NT2/D1 (cell line): ENCODE results near the gene MAP2.

Experiments
- DNase-seq: peaks from one replicate; pipeline ENCODE4 v3.0.0-alpha.2; 2011; ENCODE audit warnings: low read depth, low spot score
- H3K27me3 ChIP-seq: 2 replicates; pipeline ENCODE4 v1.6.0; 2011; ENCODE audit warnings: mild to moderate bottlenecking; ENCODE audit not compliant: insufficient read length, insufficient read depth
- H3K36me3 ChIP-seq: 2 replicates; pipeline ENCODE4 v1.6.1; 2011; ENCODE audit warnings: mild to moderate bottlenecking, low read length, mixed read lengths; ENCODE audit not compliant: insufficient read depth, insufficient read length
- H3K4me1 ChIP-seq: 2 replicates; pipeline ENCODE4 v1.5.1; 2011; ENCODE audit not compliant: insufficient read depth, insufficient read length
- H3K4me3 ChIP-seq: 2 replicates; pipeline ENCODE4 v1.5.1; 2011; ENCODE audit warnings: low read depth; ENCODE audit not compliant: insufficient read length
- H3K9ac ChIP-seq: 2 replicates; pipeline ENCODE4 v1.6.0; 2011; ENCODE audit warnings: low read depth; ENCODE audit not compliant: insufficient read length
- H3K9me3 ChIP-seq: 2 replicates; pipeline ENCODE4 v1.5.1; 2011; ENCODE audit warnings: mild to moderate bottlenecking, low read length; ENCODE audit not compliant: insufficient read depth
- SUZ12 ChIP-seq: IDR thresholded peaks from 2 replicates; pipeline ENCODE4 v1.6.1; 2011; ENCODE audit not compliant: insufficient read length, insufficient read depth; ENCODE audit errors: extremely low read depth
- YY1 ChIP-seq: IDR thresholded peaks from 2 replicates; pipeline ENCODE4 v1.6.1; 2011; ENCODE audit not compliant: insufficient read length, insufficient read depth
- ZNF274 ChIP-seq: IDR thresholded peaks from 2 replicates; pipeline ENCODE4 v1.6.1; 2011; ENCODE audit warnings: mild to moderate bottlenecking, low read depth, low read length

MAP2 gene

GRCh38 chr2:209532321-209532720 is 108.5 kb downstream of the MAP2 start:
- Histone ChIP-seq H3K4me1 (no peaks in the 10 kb centered on the region), H3K4me3 (no peak overlapping the region)

GRCh38 chr2:209533391-209533790 is 109.5 kb downstream of the MAP2 start:
- Histone ChIP-seq H3K9ac (no peak overlapping the region), H3K36me3 (no peaks in the 10 kb centered on the region), H3K9me3 (no peaks in the 10 kb centered on the region), H3K27me3 (no peaks in the 10 kb centered on the region), H3K4me1 (no peaks in the 10 kb centered on the region), H3K4me3 (no peak overlapping the region)
- no peak for DNase-seq
- no peak for TF ChIP-seq YY1
- no peak for TF ChIP-seq ZNF274
- TF ChIP-seq SUZ12: no peak

More at GRCh38 chr2:209532321-209532720, 108.5 kb downstream of the MAP2 start:
- no peak overlapping the region for H3K9ac ChIP-seq
- no peak for DNase-seq
- H3K36me3 ChIP-seq: no peaks in the 10 kb centered on the region
- H3K9me3 ChIP-seq: no peaks in the 10 kb centered on the region
- no peaks in the 10 kb centered on the region for H3K27me3 ChIP-seq
- TF ChIP-seq ZNF274 (no peak), SUZ12 (no peak), YY1 (no peak)

- H3K27me3 ChIP-seq: no peaks in the 10 kb centered on the region
- H3K4me3 ChIP-seq: no peak overlapping the region
- no peak for DNase-seq
- H3K9ac ChIP-seq: no peak overlapping the region
- TF ChIP-seq ZNF274: no peak
- TF ChIP-seq YY1: no peak
- no peak for TF ChIP-seq SUZ12
- H3K9me3 ChIP-seq: no peaks in the 10 kb centered on the region
- no peaks in the 10 kb centered on the region for H3K36me3 ChIP-seq
- H3K4me1 ChIP-seq: no peaks in the 10 kb centered on the region
These were observed 110.4 kb downstream of the MAP2 start for GRCh38 chr2:209534228-209534627.

- no peak for DNase-seq
- no peak overlapping the region for H3K4me3 ChIP-seq
These were observed 112.5 kb downstream of the MAP2 start for GRCh38 chr2:209536363-209536762.

GRCh38 chr2:209547726-209548125 is 123.9 kb downstream of the MAP2 start:
- no peak for DNase-seq
- Histone ChIP-seq H3K4me3 (no peak overlapping the region), H3K36me3 (no peaks in the 10 kb centered on the region), H3K27me3 (no peaks in the 10 kb centered on the region), H3K9ac (no peak overlapping the region), H3K9me3 (no peaks in the 10 kb centered on the region), H3K4me1 (no peaks in the 10 kb centered on the region)
- TF ChIP-seq ZNF274: no peak
- no peak for TF ChIP-seq SUZ12
- TF ChIP-seq YY1: no peak

More at GRCh38 chr2:209536363-209536762, 112.5 kb downstream of the MAP2 start:
- TF ChIP-seq YY1 (no peak), SUZ12 (no peak), ZNF274 (no peak)
- no peaks in the 10 kb centered on the region for H3K27me3 ChIP-seq
- H3K9me3 ChIP-seq: no peaks in the 10 kb centered on the region
- no peaks in the 10 kb centered on the region for H3K36me3 ChIP-seq
- H3K9ac ChIP-seq: no peak overlapping the region
- no peaks in the 10 kb centered on the region for H3K4me1 ChIP-seq

- no peak for DNase-seq
- no peak overlapping the region for H3K9ac ChIP-seq
- H3K9me3 ChIP-seq: no peaks in the 10 kb centered on the region
- no peaks in the 10 kb centered on the region for H3K36me3 ChIP-seq
- H3K4me3 ChIP-seq: no peak overlapping the region
- no peaks in the 10 kb centered on the region for H3K27me3 ChIP-seq
- TF ChIP-seq ZNF274 (no peak), SUZ12 (no peak), YY1 (no peak)
- no peaks in the 10 kb centered on the region for H3K4me1 ChIP-seq
These were observed 125.7 kb downstream of the MAP2 start for GRCh38 chr2:209549589-209549988.

GRCh38 chr2:209553913-209554312 is 130.1 kb downstream of the MAP2 start:
- no peaks in the 10 kb centered on the region for H3K4me1 ChIP-seq
- no peaks in the 10 kb centered on the region for H3K27me3 ChIP-seq

More at GRCh38 chr2:209553913-209554312, 130.1 kb downstream of the MAP2 start:
- H3K9me3 ChIP-seq: no peaks in the 10 kb centered on the region
- no peak overlapping the region for H3K4me3 ChIP-seq
- no peak overlapping the region for H3K9ac ChIP-seq
- TF ChIP-seq ZNF274 (no peak), SUZ12 (no peak), YY1 (no peak)
- no peak for DNase-seq
- H3K36me3 ChIP-seq: no peaks in the 10 kb centered on the region
